GM12878 (cell line): ENCODE data around the gene PLD5.

Experiments
- EP300 ChIP-seq, 2 experiments: fragments of 150-350 bp in 1 of 2; IDR thresholded peaks; 2 replicates each; pipeline ENCODE4 v1.6.1; 2011 to 2012; ENCODE audit warnings: low read depth in 2 of 2, low read length in 2 of 2, borderline replicate concordance in 1 of 2, improper control_type of control experiment in 1 of 2, inconsistent platforms in 1 of 2; ENCODE audit not compliant: control insufficient read depth in 1 of 2
- USF1 ChIP-seq: IDR thresholded peaks from 2 replicates; pipeline ENCODE4 v1.6.1; 2011; ENCODE audit warnings: borderline replicate concordance, low read depth, mild to moderate bottlenecking, moderate library complexity, mixed read lengths, low read length; ENCODE audit not compliant: insufficient read depth; ENCODE audit errors: extremely low read length

DNA sequence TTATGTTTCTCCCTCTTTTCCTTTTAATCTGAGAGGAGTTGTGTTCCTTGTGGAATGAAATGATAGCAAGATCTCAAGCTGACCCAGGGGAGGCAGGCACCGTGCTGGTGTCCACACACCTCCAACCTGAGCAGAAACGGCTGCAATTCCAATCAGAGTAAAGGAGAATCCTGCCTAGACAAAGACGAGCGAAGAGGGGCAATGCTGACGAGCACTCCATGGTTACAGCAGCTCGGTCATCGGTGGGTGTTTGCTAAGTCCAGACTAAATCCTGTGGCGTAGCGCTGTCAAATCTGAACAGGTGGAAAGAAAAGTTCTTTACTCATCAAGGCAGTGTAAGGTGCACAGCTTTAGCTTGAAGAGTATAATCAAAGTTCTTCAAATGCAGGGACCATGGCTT lies 74.8 kb downstream of the PLD5 start:
- no peak for TF ChIP-seq EP300 (IDR thresholded peaks at IDR 0.05; ENCODE audit: borderline replicate concordance in 1 of 2, control insufficient read depth in 1 of 2, low read depth in 2 of 2, low read length in 2 of 2)
- TF ChIP-seq USF1 = no peak
